ENCODE measurements around the gene PRSS53. TPM values are rescaled to one million over a fixed set of nuclear protein-coding genes. Genes with fewer than 3 reads are reported as not detected.

Gene PRSS53
- total RNA-seq, 1 experiment from 2014 or later: 3.4 TPM

GRCh38 chr16:31090540-31090939 is 1.8 kb upstream of the PRSS53 start:
- Histone ChIP-seq H3K4me3 (ENCODE audit: low read depth in 2 of 2, low read length in 2 of 2) (no peak overlapping the region), H3K36me3 (ENCODE audit: control insufficient read depth, insufficient read depth, low read length) (no peaks in the 10 kb centered on the region; the same call in 1 of the 2 replicates), H3K9me3 (ENCODE audit: control insufficient read depth, insufficient read depth, low read depth, low read length) (no peaks in the 10 kb centered on the region), H3K27me3 (ENCODE audit: control insufficient read depth, insufficient read depth, low read length) (no peaks in the 10 kb centered on the region), H3K4me1 (ENCODE audit: control insufficient read depth, insufficient read depth, low read length) (peaks cover 4% of the 10 kb centered on the region), H3K27ac (ENCODE audit: low read length) (no peak overlapping the region)
- ATAC-seq: no peak
- intact Hi-C loops (cut with micrococcal nuclease; ENCODE audit: unreplicated experiment) (loop anchor here (10.0 kb wide), 1 partner anchor 56 kb away; the partner anchor contains the start of gene STX4), in situ Hi-C loops (cut with HindIII; ENCODE audit: low pct_unique_long_range_greater_than_20kb, low sequenced_read_pairs) (no loop called here)
- CTCF ChIA-PET: interaction anchor here (0.7 kb wide), 1 partner anchor 93 kb away, joined by 3 read pairs; no protein-coding TSS in a partner anchor
- POLR2A ChIA-PET: no interaction called here
- no peak for DNase-seq (ENCODE audit: low read depth, low spot score)
- TF ChIP-seq TCF7L2 (IDR thresholded peaks at IDR 0.05; ENCODE audit: low read depth, low read length) (no peak), REST (IDR thresholded peaks at IDR 0.05; ENCODE audit: insufficient read depth in 1 of 2, low read depth in 2 of 2, low read length in 1 of 2) (no peak), POLR2AphosphoS5 (IDR thresholded peaks at IDR 0.05; ENCODE audit: low read depth, low read length) (no peak), SIN3A (IDR thresholded peaks at IDR 0.05; ENCODE audit: borderline replicate concordance, insufficient read depth, low read depth, low read length) (no peak), CTCF (IDR thresholded peaks at IDR 0.05) (no peak)
- BruUV-seq (replicated peaks): no TSS peak

- Histone ChIP-seq H3K9me3 (ENCODE audit: control insufficient read depth, insufficient read depth, low read depth, low read length) (no peaks in the 10 kb centered on the region), H3K4me3 (ENCODE audit: low read depth in 2 of 2, low read length in 2 of 2) (no peak overlapping the region), H3K4me1 (ENCODE audit: control insufficient read depth, insufficient read depth, low read length) (peaks cover 4% of the 10 kb centered on the region; the same call in 1 of the 2 replicates), H3K36me3 (ENCODE audit: control insufficient read depth, insufficient read depth, low read length) (no peaks in the 10 kb centered on the region; the same call in 1 of the 2 replicates), H3K27ac (ENCODE audit: low read length) (no peak overlapping the region), H3K27me3 (ENCODE audit: control insufficient read depth, insufficient read depth, low read length) (no peaks in the 10 kb centered on the region)
- in situ Hi-C loops (cut with HindIII; ENCODE audit: low pct_unique_long_range_greater_than_20kb, low sequenced_read_pairs): no loop called here
- intact Hi-C loops (cut with micrococcal nuclease; ENCODE audit: unreplicated experiment): no loop called here
- ChIA-PET POLR2A (interaction anchor here (0.5 kb wide), 1 partner anchor 348 kb away, joined by 3 read pairs; no protein-coding TSS in a partner anchor), CTCF (no interaction called here)
- no peak for TF ChIP-seq SIN3A (IDR thresholded peaks at IDR 0.05; ENCODE audit: borderline replicate concordance, insufficient read depth, low read depth, low read length)
- TF ChIP-seq TCF7L2 (IDR thresholded peaks at IDR 0.05; ENCODE audit: low read depth, low read length): no peak
- TF ChIP-seq POLR2AphosphoS5 (IDR thresholded peaks at IDR 0.05; ENCODE audit: low read depth, low read length): no peak
- TF ChIP-seq REST (IDR thresholded peaks at IDR 0.05; ENCODE audit: insufficient read depth in 1 of 2, low read depth in 2 of 2, low read length in 1 of 2): no peak
- no peak for TF ChIP-seq CTCF (IDR thresholded peaks at IDR 0.05)
- DNase-seq (ENCODE audit: low read depth, low spot score): no peak
- ATAC-seq: no peak
- BruUV-seq (replicated peaks): no TSS peak
Observed at GRCh38 chr16:31089199-31089598, 456 bp upstream of the PRSS53 start.
